PFSK-1 (cell line): ENCODE results near the gene USP38.

Experiments used
- FOXP2 ChIP-seq: optimal IDR thresholded peaks from 2 replicates; pipeline ENCODE3; 2011; ENCODE audit warnings: borderline replicate concordance, control low read depth, inconsistent platforms; ENCODE audit not compliant: insufficient read depth; ENCODE audit errors: extremely low read length, extremely low read depth
- POLR2AphosphoS5 ChIP-seq: IDR thresholded peaks from 2 replicates; pipeline ENCODE4 v1.6.1; 2012; ENCODE audit warnings: low read depth, mild to moderate bottlenecking, control low read depth, low read length, moderate library complexity
- SIN3A ChIP-seq: IDR thresholded peaks from 2 replicates; pipeline ENCODE4 v1.6.1; 2012; ENCODE audit warnings: mild to moderate bottlenecking, low read length, moderate library complexity, borderline replicate concordance; ENCODE audit not compliant: insufficient read depth
- TAF1 ChIP-seq: IDR thresholded peaks from 2 replicates; pipeline ENCODE4 v1.6.1; 2012; ENCODE audit warnings: low read length, control low read depth, borderline replicate concordance; ENCODE audit not compliant: insufficient read depth
- TF ChIP-seq, protein P1 (sequence below), 2 experiments: IDR thresholded peaks; 2 replicates each; pipeline versions ENCODE4 v1.6.1 to v1.8.0; 2011 to 2012; ENCODE audit warnings: low read depth in 2 of 2, low read length in 2 of 2, control low read depth in 1 of 2, inconsistent platforms in 1 of 2, mild to moderate bottlenecking in 1 of 2, moderate library complexity in 1 of 2; ENCODE audit not compliant: insufficient read depth in 1 of 2

The USP38 gene

DNA sequence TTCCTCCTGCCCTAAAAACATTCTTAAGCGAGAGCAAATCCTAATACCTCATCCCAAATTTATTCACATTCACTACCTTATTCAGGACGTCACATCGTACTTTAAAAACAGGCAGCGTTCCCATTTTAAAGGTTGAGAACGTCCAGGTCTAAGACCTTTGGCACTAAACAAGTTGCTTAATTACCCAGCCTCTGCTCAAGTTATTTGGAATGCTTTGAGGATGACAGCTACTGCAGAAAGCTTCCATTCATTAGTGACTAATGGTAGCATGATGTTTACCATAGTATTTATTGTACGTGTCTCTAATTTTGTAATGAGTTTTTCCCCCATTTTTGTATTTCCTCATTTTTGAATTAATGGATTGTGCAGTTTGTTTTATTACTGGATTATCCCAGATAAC is 1.5 kb downstream of the USP38 start:
- TF ChIP-seq FOXP2 = no peak
- no peak for TF ChIP-seq SIN3A
- TF ChIP-seq, protein P1, sequence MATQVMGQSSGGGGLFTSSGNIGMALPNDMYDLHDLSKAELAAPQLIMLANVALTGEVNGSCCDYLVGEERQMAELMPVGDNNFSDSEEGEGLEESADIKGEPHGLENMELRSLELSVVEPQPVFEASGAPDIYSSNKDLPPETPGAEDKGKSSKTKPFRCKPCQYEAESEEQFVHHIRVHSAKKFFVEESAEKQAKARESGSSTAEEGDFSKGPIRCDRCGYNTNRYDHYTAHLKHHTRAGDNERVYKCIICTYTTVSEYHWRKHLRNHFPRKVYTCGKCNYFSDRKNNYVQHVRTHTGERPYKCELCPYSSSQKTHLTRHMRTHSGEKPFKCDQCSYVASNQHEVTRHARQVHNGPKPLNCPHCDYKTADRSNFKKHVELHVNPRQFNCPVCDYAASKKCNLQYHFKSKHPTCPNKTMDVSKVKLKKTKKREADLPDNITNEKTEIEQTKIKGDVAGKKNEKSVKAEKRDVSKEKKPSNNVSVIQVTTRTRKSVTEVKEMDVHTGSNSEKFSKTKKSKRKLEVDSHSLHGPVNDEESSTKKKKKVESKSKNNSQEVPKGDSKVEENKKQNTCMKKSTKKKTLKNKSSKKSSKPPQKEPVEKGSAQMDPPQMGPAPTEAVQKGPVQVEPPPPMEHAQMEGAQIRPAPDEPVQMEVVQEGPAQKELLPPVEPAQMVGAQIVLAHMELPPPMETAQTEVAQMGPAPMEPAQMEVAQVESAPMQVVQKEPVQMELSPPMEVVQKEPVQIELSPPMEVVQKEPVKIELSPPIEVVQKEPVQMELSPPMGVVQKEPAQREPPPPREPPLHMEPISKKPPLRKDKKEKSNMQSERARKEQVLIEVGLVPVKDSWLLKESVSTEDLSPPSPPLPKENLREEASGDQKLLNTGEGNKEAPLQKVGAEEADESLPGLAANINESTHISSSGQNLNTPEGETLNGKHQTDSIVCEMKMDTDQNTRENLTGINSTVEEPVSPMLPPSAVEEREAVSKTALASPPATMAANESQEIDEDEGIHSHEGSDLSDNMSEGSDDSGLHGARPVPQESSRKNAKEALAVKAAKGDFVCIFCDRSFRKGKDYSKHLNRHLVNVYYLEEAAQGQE (IDR thresholded peaks at IDR 0.05; ENCODE audit: insufficient read depth in 1 of 2, low read depth in 2 of 2, low read length in 2 of 2) = no peak
- no peak for TF ChIP-seq POLR2AphosphoS5
- TF ChIP-seq TAF1 = no peak

DNA sequence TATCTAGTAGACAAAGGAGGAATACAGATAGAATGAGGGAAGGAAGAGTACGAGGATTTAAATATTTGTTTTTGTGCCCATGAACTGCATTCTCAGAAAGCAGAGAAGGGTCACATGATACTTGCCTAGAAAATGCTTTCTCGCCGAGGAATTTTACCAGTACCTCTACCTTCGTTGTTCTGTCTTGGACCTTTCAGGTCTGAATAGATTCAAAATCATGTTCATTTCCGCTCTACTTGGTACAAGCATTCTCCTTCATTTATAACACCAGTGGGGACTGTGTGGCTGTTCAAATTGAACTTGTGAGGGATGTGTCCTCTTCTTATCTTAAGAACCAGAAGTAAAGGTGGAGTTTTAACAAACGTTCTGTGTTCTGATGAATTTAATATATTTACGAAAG is 1.9 kb downstream of the USP38 start:
- TF ChIP-seq, protein P1 (IDR thresholded peaks at IDR 0.05; ENCODE audit: insufficient read depth in 1 of 2, low read depth in 2 of 2, low read length in 2 of 2) = no peak
- TF ChIP-seq TAF1 (no peak), FOXP2 (no peak), SIN3A (no peak), POLR2AphosphoS5 (no peak)

DNA sequence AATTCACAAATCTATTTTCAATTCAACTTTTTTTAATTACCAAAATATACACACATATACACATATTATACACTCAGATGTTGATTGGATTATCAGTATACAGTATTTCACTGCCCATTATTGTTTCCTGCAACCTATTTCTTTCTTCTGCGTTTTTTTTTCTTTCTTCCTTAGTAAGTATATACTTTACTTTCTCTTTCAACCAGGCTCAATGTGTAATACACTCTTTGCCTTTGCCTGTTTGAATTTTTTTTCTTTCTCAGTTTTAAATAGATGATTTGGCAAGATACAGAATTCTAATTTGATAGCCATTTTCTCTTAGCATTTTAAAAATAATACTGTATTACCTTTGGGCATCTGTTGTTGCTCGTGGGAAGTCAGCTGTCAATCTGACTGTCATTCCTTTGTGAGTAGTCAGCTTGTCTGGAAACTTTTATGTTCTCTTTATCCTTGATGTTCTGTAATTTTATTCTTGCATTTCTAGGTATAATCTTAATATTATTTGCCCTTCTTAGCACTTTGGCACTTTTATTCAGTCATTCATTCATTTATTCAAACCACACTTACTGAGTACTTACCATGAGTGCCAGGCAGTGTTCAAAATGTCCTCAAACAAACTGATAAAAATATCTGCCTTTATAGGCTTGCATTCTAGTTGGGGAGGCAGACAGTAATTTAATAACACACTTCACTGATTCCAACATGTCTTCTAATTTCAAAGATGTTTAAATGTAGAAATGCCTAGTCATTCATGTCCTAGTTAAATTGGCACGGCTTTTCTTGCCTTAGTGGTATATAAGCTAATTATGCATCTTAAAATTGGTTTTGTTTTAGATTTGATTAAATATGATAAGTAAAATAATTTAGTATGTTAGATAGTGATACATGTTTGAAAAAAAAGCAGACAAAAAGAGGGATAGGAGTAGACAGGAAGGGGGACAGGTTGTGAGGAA is 3.7 kb downstream of the USP38 start:
- TF ChIP-seq POLR2AphosphoS5 = no peak
- TF ChIP-seq, protein P1 (IDR thresholded peaks at IDR 0.05; ENCODE audit: insufficient read depth in 1 of 2, low read depth in 2 of 2, low read length in 2 of 2) = no peak
- no peak for TF ChIP-seq TAF1
- TF ChIP-seq SIN3A = no peak
- no peak for TF ChIP-seq FOXP2

GRCh38 chr4:143189528-143189927 is 4.8 kb downstream of the USP38 start:
- no peak for TF ChIP-seq POLR2AphosphoS5
- TF ChIP-seq FOXP2 = no peak
- no peak for TF ChIP-seq SIN3A
- TF ChIP-seq TAF1 = no peak
- TF ChIP-seq, protein P1 (IDR thresholded peaks at IDR 0.05; ENCODE audit: insufficient read depth in 1 of 2, low read depth in 2 of 2, low read length in 2 of 2) = no peak
